NCI-H146 treated with DMSO at 0.1 percent for 48 hours (cell line): Measurements from ENCODE around the gene HMG20A.

ENCODE experiments used
- DNase-seq: peaks from one replicate; lab custom pipeline; 2025; ENCODE audit not compliant: unreplicated experiment; lab: John Stamatoyannopoulos, UW

HMG20A gene

GRCh38 chr15:77515613-77516012 lies 94.9 kb downstream of the HMG20A start:
- no peak for DNase-seq

DNA sequence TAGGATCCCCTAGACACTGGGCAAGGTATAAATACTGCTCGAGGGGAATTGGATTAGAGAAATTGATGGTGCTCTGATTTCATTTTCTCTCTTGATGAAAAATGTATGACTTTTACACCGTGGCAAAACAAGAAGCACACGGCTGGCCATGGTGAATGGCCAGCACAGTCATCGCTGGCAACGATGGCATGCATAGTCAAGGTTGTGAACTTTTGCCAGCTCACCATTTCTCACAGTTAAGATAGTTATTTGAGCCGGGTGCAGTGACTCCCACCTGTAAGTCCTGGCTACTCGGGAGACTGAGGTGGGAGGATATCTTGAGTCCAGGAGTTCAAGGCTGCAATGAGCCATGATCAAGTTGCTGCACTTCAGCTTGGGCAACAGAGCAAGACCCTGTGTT lies 95.4 kb downstream of the HMG20A start:
- no peak for DNase-seq

- DNase-seq = no peak
These were observed 96.1 kb downstream of the HMG20A start for GRCh38 chr15:77516786-77517185.

DNA sequence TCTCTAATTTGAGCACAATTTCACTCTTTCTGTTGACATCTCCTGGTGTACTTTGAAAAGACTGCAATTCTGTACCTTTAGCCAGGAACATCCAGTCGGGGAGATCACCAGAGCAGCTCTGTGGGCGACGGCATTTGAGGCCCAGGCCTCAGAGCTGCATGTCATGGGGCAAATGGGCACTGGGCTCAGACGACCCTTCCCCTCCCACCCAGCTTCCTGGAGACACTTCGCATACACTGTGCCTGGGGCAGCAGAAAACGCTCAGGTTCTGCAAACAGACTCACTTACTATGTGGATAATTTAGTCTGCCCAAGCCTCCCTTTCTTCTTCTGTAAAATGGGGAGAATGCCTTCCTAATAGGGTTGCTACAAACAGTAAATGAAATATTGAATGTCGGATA lies 96.9 kb downstream of the HMG20A start:
- no peak for DNase-seq

DNA sequence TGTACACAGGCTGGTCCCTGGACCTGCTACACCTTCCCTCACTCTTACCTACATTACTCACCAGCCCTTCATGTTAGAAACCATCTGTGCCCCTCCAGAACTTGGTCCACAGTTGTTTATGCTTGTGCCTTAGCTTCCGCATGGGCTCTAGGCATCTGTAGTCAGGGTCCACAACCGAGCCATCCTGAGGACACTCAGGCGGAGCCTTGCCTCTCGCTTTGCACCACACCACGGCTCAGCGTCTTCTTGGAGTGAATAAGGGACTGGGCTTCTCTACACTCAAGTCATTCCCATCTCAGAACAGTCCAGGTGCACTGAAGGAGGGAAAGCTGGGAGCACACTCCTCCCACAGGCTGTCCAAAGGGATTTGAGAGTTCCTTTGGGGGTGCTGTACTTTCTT lies 97.8 kb downstream of the HMG20A start:
- no peak for DNase-seq

- DNase-seq = no peak
These were observed 98.9 kb downstream of the HMG20A start for GRCh38 chr15:77519540-77519939.

GRCh38 chr15:77521206-77521605 lies 100.5 kb downstream of the HMG20A start:
- DNase-seq = no peak

GRCh38 chr15:77525400-77525811 lies 104.7 kb downstream of the HMG20A start:
- DNase-seq = no peak

DNA sequence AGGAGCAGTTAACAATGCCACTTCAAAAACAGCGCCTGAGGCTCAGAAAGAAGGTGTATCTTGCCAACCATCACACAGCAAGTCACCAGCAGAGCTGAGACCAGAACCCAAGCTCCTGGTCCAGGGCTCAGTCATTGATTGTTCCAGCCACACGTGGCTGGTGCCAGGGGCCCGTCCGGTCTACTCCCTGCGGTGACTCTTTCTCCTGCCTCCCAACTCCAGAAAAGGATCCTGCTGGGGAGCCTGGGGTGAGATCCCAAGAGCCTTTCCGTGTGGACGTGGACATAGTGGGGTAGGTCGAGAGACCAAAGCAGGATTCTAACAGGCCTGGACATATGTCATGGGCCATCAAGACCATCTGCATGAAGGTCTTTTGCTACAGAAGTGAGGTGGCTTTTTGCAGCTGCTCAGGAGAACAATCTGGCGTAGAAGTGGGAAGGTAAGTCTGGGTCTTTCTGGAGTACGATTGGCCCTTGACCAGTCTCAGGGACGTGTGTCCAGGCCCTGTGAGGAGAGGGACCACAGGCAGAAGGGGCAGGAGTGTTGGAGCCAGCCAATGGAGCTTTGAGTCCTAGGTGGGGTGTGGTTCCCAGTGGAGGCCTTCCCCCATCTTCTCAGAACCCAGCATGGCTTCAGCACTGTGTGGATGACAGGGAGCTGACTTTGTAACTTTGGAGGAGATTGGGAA lies 105.4 kb downstream of the HMG20A start:
- no peak for DNase-seq

GRCh38 chr15:77526595-77527163 lies 106.0 kb downstream of the HMG20A start:
- DNase-seq = no peak

DNA sequence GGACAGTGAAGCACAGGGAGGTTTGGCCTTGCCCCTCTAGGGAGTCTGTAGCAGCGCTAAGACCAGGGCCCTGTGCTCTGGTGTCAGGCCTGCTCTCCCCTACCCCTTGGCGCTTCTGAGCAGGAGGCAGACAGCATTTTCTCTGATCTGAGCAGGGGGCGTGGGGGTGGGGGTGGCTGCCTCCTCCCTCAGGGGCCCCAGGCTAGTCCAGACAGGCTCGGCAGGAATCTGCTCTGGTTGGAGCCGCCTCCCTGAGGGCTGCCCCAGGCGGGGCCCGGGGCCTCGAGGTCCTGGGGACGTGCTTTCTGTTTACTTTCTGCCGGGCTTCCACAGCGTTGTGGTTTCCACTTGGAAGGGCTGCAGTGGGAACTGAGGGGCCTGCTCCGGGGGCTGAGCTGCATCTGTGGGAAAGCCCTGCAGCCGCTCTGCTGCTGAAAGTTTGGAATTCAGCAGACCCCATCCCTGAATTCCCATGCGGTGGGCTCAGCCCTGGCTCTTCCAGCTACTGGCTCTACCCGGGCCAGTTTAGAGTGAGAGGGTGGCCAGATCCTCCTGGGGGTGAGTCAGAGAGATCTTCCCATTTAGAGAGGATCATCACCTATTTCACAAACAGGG lies 106.6 kb downstream of the HMG20A start:
- no peak for DNase-seq

- no peak for DNase-seq
These were observed 107.1 kb downstream of the HMG20A start for GRCh38 chr15:77527831-77528231.

- DNase-seq = no peak
These were observed 107.7 kb downstream of the HMG20A start for GRCh38 chr15:77528290-77528967.

DNA sequence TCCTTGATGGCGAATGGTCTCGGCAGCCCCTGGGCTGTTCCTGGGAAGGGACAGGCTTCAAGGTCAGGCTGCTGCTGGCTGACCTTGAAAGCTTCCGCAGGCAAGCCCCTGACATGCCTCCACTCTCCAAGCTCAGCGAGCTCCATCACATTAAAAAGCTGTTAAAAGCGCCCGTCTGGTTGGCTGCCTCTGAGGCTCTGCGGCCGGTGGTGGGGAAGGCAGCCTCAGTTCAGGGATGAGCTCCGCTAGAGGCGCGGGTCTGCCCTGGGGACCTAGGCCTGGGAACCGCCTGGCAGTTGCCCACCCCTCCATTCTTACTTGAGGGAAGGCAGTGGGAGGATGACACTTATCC lies 108.3 kb downstream of the HMG20A start:
- DNase-seq = no peak

GRCh38 chr15:77529394-77530159 lies 108.9 kb downstream of the HMG20A start:
- no peak for DNase-seq

GRCh38 chr15:77530576-77530975 lies 109.9 kb downstream of the HMG20A start:
- no peak for DNase-seq

- DNase-seq = no peak
These were observed 110.7 kb downstream of the HMG20A start for GRCh38 chr15:77531191-77532000.

- DNase-seq = no peak
These were observed 111.5 kb downstream of the HMG20A start for GRCh38 chr15:77532067-77532710.

DNA sequence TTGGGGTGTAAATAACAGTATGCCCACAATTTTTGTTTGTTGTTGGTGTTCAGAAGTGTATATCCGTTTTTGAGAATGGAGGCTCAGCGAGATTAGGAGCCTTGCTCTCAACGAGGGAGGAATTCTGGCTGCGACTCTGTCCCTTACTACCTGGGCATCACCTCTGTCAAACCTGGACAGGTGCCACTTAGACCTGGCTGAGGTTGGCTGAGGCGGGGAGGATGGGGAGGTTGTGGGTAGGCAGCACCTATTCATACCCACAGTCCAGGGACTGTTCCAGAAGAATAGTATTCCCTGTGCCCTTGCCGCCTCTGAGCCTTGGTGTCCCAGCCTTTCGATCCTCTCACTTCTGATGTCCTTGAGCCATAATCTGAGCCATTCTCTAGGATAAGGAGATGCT lies 112.2 kb downstream of the HMG20A start:
- DNase-seq = no peak
